Endothelial cell of umbilical vein (primary cell): ENCODE measurements around the gene RAD51C. TPM values are rescaled to one million over a fixed set of nuclear protein-coding genes. Genes with fewer than 3 reads are reported as not detected.

ENCODE experiments used
- BruUV-seq: library from RNA; stranded (reverse); fragments of 400-500 nt; replicated peaks from 2 replicates; lab custom pipeline; 2021; lab: Mats Ljungman, UMichigan
- CTCF ChIA-PET: fragments of 300-600, 350-600 bp; sonication (Branson Sonifier 250); formaldehyde crosslinking; loops from one replicate; lab custom pipeline; 2021; ENCODE audit warnings: antibody characterized with exemption, inconsistent platforms; lab: Charles Lee
- POLR2A ChIA-PET: fragments of 300-600, 350-600 bp; sonication (Branson Sonifier 250); formaldehyde crosslinking; loops from one replicate; lab custom pipeline; 2021; ENCODE audit warnings: antibody characterized with exemption, inconsistent platforms; lab: Charles Lee
- DNase-seq: peaks from one replicate; pipeline ENCODE4 v3.0.0-alpha.2; 2011; ENCODE audit warnings: low read depth, low spot score
- FAIRE-seq: peaks from 2 replicates; lab custom pipeline; 2011; peaks lifted over from hg19 to GRCh38; lab: Jason Lieb, UNC
- H2AFZ ChIP-seq: 2 replicates; pipeline ENCODE4 v1.6.0; 2012; ENCODE audit warnings: low read depth, low read length, control low read depth, inconsistent platforms
- H3K27ac ChIP-seq: 2 replicates; pipeline ENCODE4 v1.5.1; 2011; ENCODE audit warnings: low read depth, mild to moderate bottlenecking, control low read depth, low read length, moderate library complexity; ENCODE audit not compliant: insufficient read depth
- H3K27me3 ChIP-seq, 2 experiments: 2 replicates each; pipeline versions ENCODE4 v1.6.0 to v1.6.1; 2011; ENCODE audit warnings: low read length in 2 of 2, mixed read lengths in 1 of 2; ENCODE audit not compliant: control insufficient read depth in 2 of 2, insufficient read depth in 2 of 2
- H3K36me3 ChIP-seq, 2 experiments: 2 replicates in 1 of 2; 3 replicates in 1 of 2; pipeline ENCODE4 v1.5.1; 2011; ENCODE audit warnings: low read length in 2 of 2, mild to moderate bottlenecking in 1 of 2, moderate library complexity in 1 of 2; ENCODE audit not compliant: control insufficient read depth in 2 of 2, insufficient read depth in 2 of 2; ENCODE audit errors: extremely low read depth in 1 of 2
- H3K4me1 ChIP-seq: 3 replicates; pipeline ENCODE4 v1.5.1; 2011; ENCODE audit warnings: mild to moderate bottlenecking, low read length; ENCODE audit not compliant: control insufficient read depth, insufficient read depth; ENCODE audit errors: extremely low read depth
- H3K4me2 ChIP-seq: 2 replicates; pipeline ENCODE4 v1.6.1; 2011; ENCODE audit warnings: low read length, control low read depth, mixed read lengths; ENCODE audit not compliant: insufficient read depth
- H3K4me3 ChIP-seq, 3 experiments: fragments of 200-600 bp in 1 of 3; sonication (generic), shearing (Covaris generic) in 1 of 3; replicated peaks in 1 of 3; 2 replicates each; pipeline ENCODE4 v1.5.1; 2011 to 2016; ENCODE audit warnings: control low read depth in 3 of 3, low read length in 3 of 3, mild to moderate bottlenecking in 2 of 3, inconsistent platforms in 1 of 3, low read depth in 1 of 3, moderate library complexity in 1 of 3; ENCODE audit not compliant: insufficient read depth in 1 of 3
- H3K79me2 ChIP-seq: 2 replicates; pipeline ENCODE4 v1.6.0; 2012; ENCODE audit warnings: low read length, inconsistent platforms; ENCODE audit not compliant: control insufficient read depth, insufficient read depth
- H3K9ac ChIP-seq: replicated peaks from 2 replicates; pipeline ENCODE3; 2011; ENCODE audit warnings: low read length, control low read depth; ENCODE audit not compliant: insufficient read depth; ENCODE audit errors: extremely low read depth
- H3K9me1 ChIP-seq: replicated peaks from 3 replicates; pipeline ENCODE4 v1.6.0; 2011; ENCODE audit warnings: mild to moderate bottlenecking, low read length; ENCODE audit not compliant: control insufficient read depth, insufficient read depth; ENCODE audit errors: extremely low read depth
- H3K9me3 ChIP-seq: replicated peaks from 2 replicates; pipeline ENCODE4 v1.5.1; 2012; ENCODE audit warnings: low read length, inconsistent platforms; ENCODE audit not compliant: control insufficient read depth, insufficient read depth
- H4K20me1 ChIP-seq: replicated peaks from 2 replicates; pipeline ENCODE3; 2011; ENCODE audit warnings: mild to moderate bottlenecking, low read length; ENCODE audit not compliant: control insufficient read depth, insufficient read depth; ENCODE audit errors: extremely low read depth
- FOS ChIP-seq: IDR thresholded peaks from 2 replicates; pipeline ENCODE4 v1.6.1; 2011; ENCODE audit warnings: mild to moderate bottlenecking, low read length, moderate library complexity, borderline replicate concordance; ENCODE audit not compliant: insufficient read depth
- MYC ChIP-seq: IDR thresholded peaks from one replicate; pipeline ENCODE4 v1.6.1; 2011; ENCODE audit warnings: mild to moderate bottlenecking, low read depth, low read length
- POLR2A ChIP-seq: IDR thresholded peaks from 2 replicates; pipeline ENCODE4 v1.6.1; 2012; ENCODE audit warnings: low read depth, mild to moderate bottlenecking, control low read depth, low read length
- POLR2AphosphoS5 ChIP-seq: IDR thresholded peaks from 2 replicates; pipeline ENCODE4 v1.6.1; 2012; ENCODE audit warnings: low read depth, mild to moderate bottlenecking, control low read depth, low read length, moderate library complexity; ENCODE audit not compliant: insufficient read depth
- dilution Hi-C: fragments of 300-500 bp; cut with MboI; formaldehyde crosslinking; loops from one replicate; pipeline ENCODE4 v1.15.0; 2019; ENCODE audit warnings: low sequenced_read_pairs; ENCODE audit not compliant: extremely low pct_ligation_motif_present
- intact Hi-C: fragments of 100-400 bp; cut with micrococcal nuclease; formaldehyde crosslinking; loops from one replicate; pipeline ENCODE4 v1.10.0; 2022
- polyA plus RNA-seq, 4 experiments: library from polyadenylated mRNA; depleted of rRNA in 3 of 4; stranded (reverse) in 3 of 4; unstranded in 1 of 4; fragments of >200 nt; gene quantifications; 2 replicates each; pipeline versions ENCODE4 v1.2.1 to v1.2.3, GENCODE V29; 2011 to 2012; ENCODE audit warnings: missing spikeins in 1 of 4
- total RNA-seq: library from RNA; stranded (reverse); gene quantifications from 2 replicates; pipeline ENCODE4 v1.2.3, GENCODE V29; 2021
- TF ChIP-seq, protein P1 (sequence below), 2 donors: IDR thresholded peaks; 1 replicate in 1 of 2; 2 replicates in 1 of 2; pipeline ENCODE4 v1.5.1; 2011; ENCODE audit warnings: low read length in 2 of 2, mild to moderate bottlenecking in 2 of 2, moderate library complexity in 2 of 2, control low read depth in 1 of 2, inconsistent platforms in 1 of 2, low read depth in 1 of 2; ENCODE audit not compliant: insufficient read depth in 1 of 2; ENCODE audit errors: extremely low read depth in 1 of 2
- TF ChIP-seq, protein P2 (sequence below): IDR thresholded peaks from 2 replicates; pipeline ENCODE4 v1.6.1; 2011; ENCODE audit not compliant: insufficient read depth, insufficient read length

The RAD51C gene
- total and polyA plus RNA-seq, 2 donors (not counting 3 experiments of a cell fraction or from before 2014, with no cell fraction given), result 24.8 to 38.9 TPM

DNA sequence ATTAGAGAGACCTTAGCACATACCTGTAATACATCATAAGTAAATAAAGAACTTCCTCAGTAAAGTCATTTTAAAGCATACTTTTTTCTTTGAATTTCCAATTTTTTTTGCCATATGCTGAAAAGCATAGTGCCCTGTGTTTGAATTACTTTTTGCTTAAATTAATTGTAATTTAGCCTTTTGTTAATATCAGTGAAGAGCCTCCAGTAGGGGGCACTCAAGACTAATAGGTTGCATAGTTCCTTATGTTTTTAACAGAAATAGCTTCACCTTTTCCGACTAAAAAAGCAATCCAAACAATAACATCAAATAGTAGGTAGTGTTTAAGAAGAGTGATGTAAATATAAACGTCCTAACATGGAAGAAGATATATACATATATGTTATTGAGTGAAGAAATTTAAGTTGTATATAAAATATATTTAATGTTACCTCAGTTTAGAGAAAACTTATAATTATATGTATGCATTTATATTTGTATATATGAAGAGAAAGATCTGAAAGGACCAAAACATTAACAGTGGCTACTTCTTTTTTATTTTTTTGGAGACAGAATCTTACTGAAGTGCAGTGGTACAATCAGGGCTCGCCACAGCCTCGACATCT lies 18.6 kb downstream of the RAD51C start:
- FAIRE-seq (no peak), DNase-seq (peak; percentile 73)
- dilution Hi-C loops, result no loop called here
- BruUV-seq, result no TSS peak
- H3K4me2 ChIP-seq, result no peak overlapping the region
- no peaks in the 10 kb centered on the region for H3K9me3 ChIP-seq
- intact Hi-C loops, result loop anchor here (1.0 to 2.0 kb wide), 2 partner anchors 124 to 294 kb away; no protein-coding TSS in a partner anchor
- ChIA-PET POLR2A (interaction anchor here (0.6 to 1.0 kb wide), 3 partner anchors 13 to 79 kb away, joined by 3 to 6 read pairs (median 3); no protein-coding TSS in a partner anchor), CTCF (interaction anchor here (0.6 to 3.8 kb wide), 53 partner anchors 8 to 619 kb away, joined by 3 to 98 read pairs (median 4); partner anchors contain the start of genes MTMR4, PPM1E, RAD51C and TEX14)
- no peaks in the 10 kb centered on the region for H3K27me3 ChIP-seq
- H3K4me1 ChIP-seq, result no peaks in the 10 kb centered on the region
- TF ChIP-seq, protein P1, sequence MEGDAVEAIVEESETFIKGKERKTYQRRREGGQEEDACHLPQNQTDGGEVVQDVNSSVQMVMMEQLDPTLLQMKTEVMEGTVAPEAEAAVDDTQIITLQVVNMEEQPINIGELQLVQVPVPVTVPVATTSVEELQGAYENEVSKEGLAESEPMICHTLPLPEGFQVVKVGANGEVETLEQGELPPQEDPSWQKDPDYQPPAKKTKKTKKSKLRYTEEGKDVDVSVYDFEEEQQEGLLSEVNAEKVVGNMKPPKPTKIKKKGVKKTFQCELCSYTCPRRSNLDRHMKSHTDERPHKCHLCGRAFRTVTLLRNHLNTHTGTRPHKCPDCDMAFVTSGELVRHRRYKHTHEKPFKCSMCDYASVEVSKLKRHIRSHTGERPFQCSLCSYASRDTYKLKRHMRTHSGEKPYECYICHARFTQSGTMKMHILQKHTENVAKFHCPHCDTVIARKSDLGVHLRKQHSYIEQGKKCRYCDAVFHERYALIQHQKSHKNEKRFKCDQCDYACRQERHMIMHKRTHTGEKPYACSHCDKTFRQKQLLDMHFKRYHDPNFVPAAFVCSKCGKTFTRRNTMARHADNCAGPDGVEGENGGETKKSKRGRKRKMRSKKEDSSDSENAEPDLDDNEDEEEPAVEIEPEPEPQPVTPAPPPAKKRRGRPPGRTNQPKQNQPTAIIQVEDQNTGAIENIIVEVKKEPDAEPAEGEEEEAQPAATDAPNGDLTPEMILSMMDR (IDR thresholded peaks at IDR 0.05; ENCODE audit: extremely low read depth in 1 of 2, insufficient read depth in 1 of 2, low read depth in 1 of 2, low read length in 2 of 2), result peak; percentile 47 to 52
- TF ChIP-seq FOS (no peak), POLR2AphosphoS5 (no peak), MYC (no peak), POLR2A (no peak)
- TF ChIP-seq, protein P2, sequence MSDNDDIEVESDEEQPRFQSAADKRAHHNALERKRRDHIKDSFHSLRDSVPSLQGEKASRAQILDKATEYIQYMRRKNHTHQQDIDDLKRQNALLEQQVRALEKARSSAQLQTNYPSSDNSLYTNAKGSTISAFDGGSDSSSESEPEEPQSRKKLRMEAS, result no peak
- no peak overlapping the region for H3K27ac ChIP-seq
- no peak overlapping the region for H2AFZ ChIP-seq
- H3K79me2 ChIP-seq, result no peaks in the 10 kb centered on the region
- H3K9ac ChIP-seq, result no peak overlapping the region
- no peak overlapping the region for H3K4me3 ChIP-seq
- H3K36me3 ChIP-seq, result peaks cover 0 to 4% of the 10 kb centered on the region in 2 experiments
- H4K20me1 ChIP-seq, result no peaks in the 10 kb centered on the region
- no peaks in the 10 kb centered on the region for H3K9me1 ChIP-seq
